Fibroblast of lung (primary cell): ENCODE measurements around the gene HOXB6.

Experiments
- EZH2 ChIP-seq: IDR thresholded peaks from 2 replicates; pipeline ENCODE4 v1.5.1; 2012; ENCODE audit warnings: low read length, control low read depth, mild to moderate bottlenecking; ENCODE audit errors: missing control alignments
- TF ChIP-seq, protein P1 (sequence below), 2 donors: IDR thresholded peaks in 1 of 2; conservative IDR thresholded peaks in 1 of 2; 1 replicate in 1 of 2; 2 replicates in 1 of 2; pipeline ENCODE4 v1.5.1; 2011 to 2012; ENCODE audit warnings: low read length in 2 of 2, control low read depth in 1 of 2, inconsistent platforms in 1 of 2, low read depth in 1 of 2, mild to moderate bottlenecking in 1 of 2

DNA sequence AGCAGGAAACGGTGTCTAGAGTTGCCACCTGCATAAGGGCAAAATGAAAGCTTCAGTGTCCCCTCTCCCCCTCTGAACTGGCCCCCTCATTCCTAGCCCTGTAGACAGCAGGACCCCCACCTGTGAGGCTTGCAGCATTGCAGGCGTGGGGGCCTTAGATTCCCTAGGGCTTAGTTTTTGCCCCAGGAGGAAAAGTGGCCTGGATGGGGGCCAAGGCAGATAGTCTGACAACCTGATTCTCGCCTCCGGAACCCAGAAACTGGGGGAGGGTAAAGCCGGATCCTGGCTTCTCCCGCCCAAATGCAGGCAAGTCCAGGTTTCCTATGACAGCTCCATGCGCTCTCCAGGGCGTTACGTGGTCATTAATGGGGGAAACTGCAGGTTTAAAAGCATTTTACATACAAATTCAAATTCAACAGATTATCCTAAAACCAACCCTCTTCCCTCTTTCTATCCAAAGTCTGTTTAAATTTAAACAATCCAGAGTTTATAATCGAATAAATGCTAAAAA, 678 bp upstream of the HOXB6 start:
- TF ChIP-seq, protein P1, sequence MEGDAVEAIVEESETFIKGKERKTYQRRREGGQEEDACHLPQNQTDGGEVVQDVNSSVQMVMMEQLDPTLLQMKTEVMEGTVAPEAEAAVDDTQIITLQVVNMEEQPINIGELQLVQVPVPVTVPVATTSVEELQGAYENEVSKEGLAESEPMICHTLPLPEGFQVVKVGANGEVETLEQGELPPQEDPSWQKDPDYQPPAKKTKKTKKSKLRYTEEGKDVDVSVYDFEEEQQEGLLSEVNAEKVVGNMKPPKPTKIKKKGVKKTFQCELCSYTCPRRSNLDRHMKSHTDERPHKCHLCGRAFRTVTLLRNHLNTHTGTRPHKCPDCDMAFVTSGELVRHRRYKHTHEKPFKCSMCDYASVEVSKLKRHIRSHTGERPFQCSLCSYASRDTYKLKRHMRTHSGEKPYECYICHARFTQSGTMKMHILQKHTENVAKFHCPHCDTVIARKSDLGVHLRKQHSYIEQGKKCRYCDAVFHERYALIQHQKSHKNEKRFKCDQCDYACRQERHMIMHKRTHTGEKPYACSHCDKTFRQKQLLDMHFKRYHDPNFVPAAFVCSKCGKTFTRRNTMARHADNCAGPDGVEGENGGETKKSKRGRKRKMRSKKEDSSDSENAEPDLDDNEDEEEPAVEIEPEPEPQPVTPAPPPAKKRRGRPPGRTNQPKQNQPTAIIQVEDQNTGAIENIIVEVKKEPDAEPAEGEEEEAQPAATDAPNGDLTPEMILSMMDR (conservative IDR thresholded peaks at IDR 0.05 in 1 of 2, IDR thresholded peaks at IDR 0.05 in 1 of 2; ENCODE audit: low read depth in 1 of 2, low read length in 2 of 2) = no peak
- no peak for TF ChIP-seq EZH2
